Esophagus muscularis mucosa (tissue), 4 donors: ENCODE measurements around the gene PRKAG2. TPM values are rescaled to one million over a fixed set of nuclear protein-coding genes. Genes with fewer than 3 reads are reported as not detected.
A peak's percentile ranks its signal among the peaks of the same experiment; 100 is the strongest.

ENCODE experiments used
- DNase-seq: peaks from one replicate; pipeline ENCODE4 v3.0.0-alpha.2; 2017; ENCODE audit errors: extremely low spot score
- H3K27ac ChIP-seq, 4 donors: fragments of 200-600 bp; sonication (generic); replicated peaks in 1 of 4; 1 replicate in 3 of 4; 2 replicates in 1 of 4; pipeline ENCODE4 v1.5.1; 2016 to 2019; ENCODE audit warnings: mild to moderate bottlenecking in 1 of 4
- H3K27me3 ChIP-seq, 4 donors: fragments of 200-600 bp; sonication (generic); one replicate each; pipeline versions ENCODE4 v1.5.1 to v1.6.0; 2016 to 2019
- H3K36me3 ChIP-seq, 4 donors: fragments of 200-600 bp; sonication (generic); one replicate each; pipeline ENCODE4 v1.5.1; 2016 to 2019
- H3K4me1 ChIP-seq, 4 donors: fragments of 200-600 bp; sonication (generic); one replicate each; pipeline ENCODE4 v1.5.1; 2016 to 2019
- H3K4me3 ChIP-seq, 4 donors: fragments of 200-600 bp; sonication (generic); 1 replicate in 2 of 4; 2 replicates in 2 of 4; pipeline ENCODE4 v1.5.1; 2016 to 2019; ENCODE audit warnings: mild to moderate bottlenecking in 4 of 4, moderate library complexity in 1 of 4
- H3K9me3 ChIP-seq, 4 donors: fragments of 200-600 bp; sonication (generic); 1 replicate in 3 of 4; 2 replicates in 1 of 4; pipeline ENCODE4 v1.5.1; 2016 to 2019
- CTCF ChIP-seq, 3 experiments: fragments of 200-600 bp in 2 of 3; fragments of 450-650 bp in 1 of 3; sonication (generic) in 2 of 3; IDR thresholded peaks; one replicate each; pipeline ENCODE4 v1.5.1; 2017 to 2019; ENCODE audit warnings: antibody characterized with exemption in 3 of 3, mild to moderate bottlenecking in 2 of 3, moderate library complexity in 1 of 3
- EP300 ChIP-seq: sonication (generic); formaldehyde crosslinking; IDR thresholded peaks from one replicate; pipeline ENCODE4 v1.6.1; 2017; ENCODE audit warnings: antibody characterized with exemption
- POLR2A ChIP-seq: fragments of 450-650 bp; IDR thresholded peaks from one replicate; pipeline ENCODE4 v1.6.1; 2017; ENCODE audit warnings: antibody characterized with exemption, moderate library complexity, mild to moderate bottlenecking, low read depth
- POLR2AphosphoS5 ChIP-seq, 2 donors: sonication (generic); formaldehyde crosslinking; IDR thresholded peaks; one replicate each; pipeline ENCODE4 v1.6.1; 2017; ENCODE audit warnings: antibody characterized with exemption in 2 of 2
- WGBS: methylation state at CpG from one replicate; pipeline ENCODE4 v1.1.5; 2018; 5-methylcytosine and 5-hydroxymethylcytosine counted together
- intact Hi-C: fragments of 100-400 bp; cut with DNase I; formaldehyde crosslinking; loops from one replicate; pipeline ENCODE4 v1.15.1; 2023
- total RNA-seq, 4 donors: library from RNA; depleted of rRNA; stranded (reverse); fragments of >200 nt; gene quantifications; one replicate each; pipeline versions ENCODE4 v1.1.0 to v1.2.1, GENCODE V29; 2016

The PRKAG2 gene
- total RNA-seq, 4 donors from 2014 or later = 51.3 to 97.2 (median 77.5) TPM

DNA sequence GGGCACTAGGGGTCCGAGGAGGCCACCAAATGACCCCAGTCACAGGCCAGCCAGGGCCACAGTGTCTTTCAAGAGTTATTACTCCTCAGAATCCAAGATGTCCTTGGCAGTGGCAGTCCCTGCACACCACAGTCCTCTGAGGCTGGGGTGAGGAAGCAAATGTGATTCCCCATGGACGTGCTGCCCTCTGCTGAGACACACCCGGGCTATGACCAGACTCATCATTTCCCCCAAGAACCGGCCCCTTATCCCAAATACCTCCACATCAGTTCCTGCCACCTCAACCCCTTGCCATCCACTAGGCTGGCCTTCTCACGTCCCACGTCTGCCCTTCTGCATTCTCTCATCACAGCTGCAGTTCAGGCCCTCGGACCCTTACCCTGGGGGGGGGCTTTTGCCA lies 5.0 kb downstream of the PRKAG2 start:
- no peaks in the 10 kb centered on the region for H3K9me3 ChIP-seq
- H3K4me3 ChIP-seq = no peak overlapping the region
- TF ChIP-seq POLR2A = no peak
- TF ChIP-seq EP300 = no peak
- TF ChIP-seq CTCF (IDR thresholded peaks at IDR 0.05) = no peak
- no peak for TF ChIP-seq POLR2AphosphoS5 (IDR thresholded peaks at IDR 0.05)
- H3K4me1 ChIP-seq = peaks cover 32 to 65% (median 57%) of the 10 kb centered on the region in 4 donors
- WGBS = 79% methylated on average over 7 of the region's 7 CpGs
- H3K27ac ChIP-seq = no peak overlapping the region
- DNase-seq = no peak
- intact Hi-C loops = loop anchor here (5.0 to 10.0 kb wide), 2 partner anchors 90 to 153 kb away; partner anchors contain the start of gene GALNT11
- H3K36me3 ChIP-seq = no peaks in the 10 kb centered on the region
- H3K27me3 ChIP-seq = no peaks in the 10 kb centered on the region

DNA sequence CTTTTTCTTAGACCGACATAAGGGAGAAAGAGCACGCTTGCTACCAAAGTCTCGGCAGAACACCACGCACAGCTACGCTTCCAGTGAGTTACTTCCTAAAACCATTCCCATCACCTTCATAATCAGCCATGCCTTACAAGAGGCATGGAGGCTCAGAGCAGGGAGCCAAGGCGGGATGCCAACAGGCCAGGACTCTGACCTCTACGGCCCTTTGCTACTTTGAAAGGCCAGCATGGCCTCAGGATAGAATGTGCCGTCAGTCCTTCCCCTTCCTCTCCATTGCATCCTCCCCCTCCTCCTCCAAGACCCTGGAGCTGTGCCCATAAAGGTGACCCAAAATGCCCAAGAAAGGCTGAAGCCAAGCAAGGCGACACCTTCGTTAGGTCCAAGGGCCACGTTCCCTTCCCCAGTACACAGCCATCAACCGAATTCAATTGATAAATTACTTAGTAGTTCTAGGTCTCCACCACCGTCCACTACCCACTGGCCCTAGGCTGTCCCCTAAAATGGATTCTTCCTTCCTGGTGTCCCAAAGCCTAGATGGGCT lies 5.7 kb downstream of the PRKAG2 start:
- Histone ChIP-seq H3K27ac (no peak overlapping the region), H3K4me3 (no peak overlapping the region), H3K4me1 (peaks cover 32 to 66% (median 52%) of the 10 kb centered on the region in 4 donors), H3K9me3 (no peaks in the 10 kb centered on the region), H3K27me3 (no peaks in the 10 kb centered on the region), H3K36me3 (no peaks in the 10 kb centered on the region)
- intact Hi-C loops = loop anchor here (5.0 to 10.0 kb wide), 2 partner anchors 89 to 154 kb away; partner anchors contain the start of gene GALNT11
- DNase-seq = no peak
- 96% methylated on average over 13 of the region's 13 CpGs for WGBS
- TF ChIP-seq EP300 (no peak), POLR2A (no peak), CTCF (IDR thresholded peaks at IDR 0.05) (no peak), POLR2AphosphoS5 (IDR thresholded peaks at IDR 0.05) (no peak)

DNA sequence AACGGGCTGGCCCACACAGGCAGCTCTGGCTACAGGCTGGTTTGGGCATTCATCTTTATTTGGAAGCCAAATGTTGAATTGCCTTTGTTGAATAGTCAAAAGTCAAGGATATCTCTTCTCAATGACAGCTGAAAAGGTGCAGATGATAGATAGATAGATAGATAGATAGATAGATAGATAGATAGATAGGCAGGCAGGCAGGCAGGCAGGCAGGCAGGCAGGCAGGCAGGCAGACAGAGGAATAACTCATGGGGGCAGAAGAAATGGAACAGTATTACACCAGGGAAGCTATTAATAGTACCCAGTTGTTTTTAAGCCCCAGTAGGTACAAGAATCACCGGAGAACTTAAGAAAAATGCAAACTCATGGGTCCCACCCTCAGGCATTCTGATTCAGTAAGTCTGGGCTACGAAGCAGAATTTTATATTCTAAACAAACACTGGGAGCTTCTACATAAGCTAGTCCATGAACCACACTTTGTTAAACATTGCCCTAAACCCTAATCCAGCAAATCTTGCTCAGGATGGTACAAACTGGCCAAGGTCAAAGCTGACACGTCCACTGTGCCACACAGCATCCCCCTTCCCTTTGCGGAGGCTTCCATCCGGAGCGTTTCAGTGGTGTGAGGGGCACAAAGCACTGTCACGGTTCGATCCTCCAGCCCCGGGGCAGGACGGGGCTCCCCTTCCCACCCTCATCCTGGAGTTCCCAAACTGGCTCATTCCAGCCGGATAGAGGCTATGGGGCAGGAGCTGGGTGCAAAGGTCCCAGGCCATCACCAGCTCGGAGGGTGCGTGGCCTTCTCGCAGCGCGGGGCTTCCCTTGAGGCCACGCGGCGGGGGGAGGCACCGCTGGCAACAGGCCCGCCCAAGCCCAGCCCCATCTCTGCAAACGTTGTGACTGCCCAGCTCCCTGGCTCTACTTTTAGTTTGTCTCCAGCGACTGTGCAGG lies 6.7 kb downstream of the PRKAG2 start:
- H3K4me1 ChIP-seq = peaks cover 32 to 63% (median 45%) of the 10 kb centered on the region in 4 donors
- H3K4me3 ChIP-seq = no peak overlapping the region
- no peaks in the 10 kb centered on the region for H3K9me3 ChIP-seq
- H3K27ac ChIP-seq = peak overlapping the region in 1 of 4 donors; percentile 11
- TF ChIP-seq POLR2A = no peak
- TF ChIP-seq CTCF (IDR thresholded peaks at IDR 0.05) = no peak
- TF ChIP-seq POLR2AphosphoS5 (IDR thresholded peaks at IDR 0.05) = no peak
- TF ChIP-seq EP300 = no peak
- intact Hi-C loops = loop anchor here (5.0 to 10.0 kb wide), 2 partner anchors 88 to 155 kb away; partner anchors contain the start of gene GALNT11
- H3K36me3 ChIP-seq = no peaks in the 10 kb centered on the region
- 91% methylated on average over 17 of the region's 24 CpGs for WGBS
- DNase-seq = no peak
- no peaks in the 10 kb centered on the region for H3K27me3 ChIP-seq

- Histone ChIP-seq H3K9me3 (no peaks in the 10 kb centered on the region), H3K4me3 (no peak overlapping the region), H3K4me1 (peaks cover 26 to 55% (median 37%) of the 10 kb centered on the region in 4 donors), H3K36me3 (no peaks in the 10 kb centered on the region), H3K27ac (peak overlapping the region in 1 of 4 donors; percentile 63), H3K27me3 (no peaks in the 10 kb centered on the region)
- no peak for DNase-seq
- 93% methylated on average over 4 of the region's 13 CpGs for WGBS
- intact Hi-C loops = no loop called here
- TF ChIP-seq EP300 = no peak
- TF ChIP-seq CTCF (IDR thresholded peaks at IDR 0.05) = no peak
- TF ChIP-seq POLR2AphosphoS5 (IDR thresholded peaks at IDR 0.05) = no peak
- TF ChIP-seq POLR2A = no peak
Observed at GRCh38 chr7:151869455-151869854, 7.5 kb downstream of the PRKAG2 start.
